OCI-LY7 (cell line): ENCODE results near the gene GFY.

Experiments
- CTCF ChIP-seq: fragments of 200-600 bp; sonication (generic); conservative IDR thresholded peaks from 2 replicates; pipeline ENCODE4 v1.5.1; 2014; ENCODE audit warnings: mild to moderate bottlenecking, antibody characterized with exemption, low read length, moderate library complexity, mixed read lengths
- EZH2phosphoT487 ChIP-seq: fragments of 200-600 bp; sonication (generic); IDR thresholded peaks from 2 replicates; pipeline ENCODE4 v1.6.1; 2018; ENCODE audit warnings: low read depth, borderline replicate concordance, mild to moderate bottlenecking, mixed run types, antibody characterized with exemption, low read length, moderate library complexity, mixed read lengths

- TF ChIP-seq CTCF = no peak
- TF ChIP-seq EZH2phosphoT487 = no peak
Observed at GRCh38 chr19:49423985-49424303, 1.2 kb upstream of the GFY start.
